ENCODE results near the gene ANP32B.
"Not testable (repeated sequence)": the region's sequence is repeated elsewhere in the genome, so short reads cannot be mapped to it uniquely, and the experiment has no call there.

ANP32B gene

DNA sequence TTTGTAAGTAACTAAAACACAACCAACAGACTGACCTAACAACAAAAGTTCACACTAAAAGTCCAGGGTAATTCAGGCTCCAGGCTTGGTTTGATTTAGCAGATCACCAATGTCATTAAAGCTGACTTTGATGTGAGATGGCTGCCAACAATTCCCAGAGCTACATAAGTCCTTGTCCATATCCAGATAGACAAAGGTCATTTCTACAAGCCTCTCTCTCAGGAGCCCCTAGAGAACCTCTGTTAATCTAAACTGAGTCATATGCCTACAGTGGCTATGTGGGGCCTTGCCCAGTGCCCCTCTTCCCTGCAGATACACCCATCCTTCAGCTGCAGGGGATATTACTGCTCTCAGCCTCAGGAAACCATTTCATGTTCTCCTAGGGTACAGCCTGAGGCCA, 18.2 kb upstream of the ANP32B start:
- no peak for DNase-seq

- no peak for DNase-seq
Observed at GRCh38 chr9:97966493-97966892, 16.6 kb upstream of the ANP32B start.

- DNase-seq = peak in 1 of 2 experiments; percentile 63
Observed at GRCh38 chr9:97969014-97969413, 14.1 kb upstream of the ANP32B start.

GRCh38 chr9:97970165-97970564, 13.0 kb upstream of the ANP32B start:
- DNase-seq = no peak

- DNase-seq = no peak
Observed at GRCh38 chr9:97972753-97973152, 10.4 kb upstream of the ANP32B start.

DNA sequence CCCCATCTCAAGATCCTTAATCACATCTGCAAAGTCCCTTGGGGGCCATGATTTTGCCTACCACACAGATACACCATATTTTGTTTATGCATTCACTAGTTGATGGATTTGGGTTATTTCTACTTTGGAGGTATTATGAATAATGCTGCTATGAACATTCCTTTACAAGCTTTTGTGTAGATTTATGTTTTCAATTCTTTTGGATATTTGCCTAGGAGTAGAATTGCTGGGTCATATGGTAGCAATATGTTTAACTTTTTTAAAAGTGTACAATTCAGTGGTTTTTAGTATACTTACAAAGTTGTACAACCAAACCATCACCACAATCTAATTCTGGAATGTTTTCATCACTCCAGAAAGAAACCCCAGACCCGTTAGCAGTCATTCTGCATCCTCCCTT, 7.8 kb upstream of the ANP32B start:
- DNase-seq = peak; percentile 86 to 97

DNA sequence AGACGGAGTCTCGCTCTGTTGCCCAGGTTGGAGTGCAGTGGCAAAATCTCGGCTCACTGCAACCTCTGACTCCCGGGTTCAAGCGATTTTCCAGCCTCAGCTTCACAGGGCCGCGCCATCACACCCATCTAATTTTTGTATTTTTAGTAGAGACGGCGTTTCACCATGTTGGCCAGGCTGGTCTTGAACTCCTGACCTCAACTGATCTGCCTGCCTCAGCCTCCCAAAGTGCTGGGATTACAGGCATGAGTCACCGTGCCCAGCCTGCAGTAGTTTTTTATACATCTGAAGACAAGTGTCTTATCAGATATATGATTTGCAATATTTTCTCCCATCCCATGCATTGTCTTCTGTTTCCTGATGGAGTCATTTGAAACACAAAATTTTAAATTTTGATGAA, 6.5 kb upstream of the ANP32B start:
- DNase-seq = not testable (repeated sequence)

DNA sequence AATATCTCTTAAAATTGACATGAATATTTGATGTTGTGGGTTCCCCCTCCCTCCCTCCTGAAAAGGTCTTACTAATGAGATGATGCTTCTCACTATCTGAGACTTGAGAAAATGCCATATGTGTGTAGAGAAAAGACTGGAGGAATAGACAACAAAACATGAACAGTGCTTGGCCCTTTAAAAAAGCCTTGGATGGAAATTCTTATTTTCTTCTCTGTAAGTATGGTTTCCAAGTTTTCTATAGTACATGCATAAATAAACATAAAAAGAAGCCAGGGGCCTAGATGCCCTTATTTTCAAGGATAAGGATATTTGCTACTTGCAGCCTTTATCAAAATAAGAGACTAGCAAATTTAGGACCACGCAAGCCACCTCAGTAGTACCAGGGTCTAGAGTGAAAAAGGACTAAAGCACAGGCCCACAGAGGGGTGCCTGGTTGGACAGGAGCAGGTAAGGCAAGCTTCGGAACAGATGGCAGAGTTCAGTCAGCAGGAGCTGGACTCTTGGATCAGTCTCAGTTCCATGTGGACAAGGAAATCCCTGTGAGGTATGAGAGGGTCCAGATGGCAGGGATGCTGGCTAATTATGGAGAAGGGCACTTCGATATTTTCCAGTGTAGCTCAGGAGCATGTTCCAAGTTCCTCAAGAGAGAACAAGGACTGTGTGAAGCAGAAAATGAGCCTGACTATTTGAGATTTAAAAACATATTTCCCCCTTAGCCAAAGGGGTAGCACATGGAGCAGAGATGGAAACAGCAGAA, 4.6 kb upstream of the ANP32B start:
- peak; percentile 99 to 100 for DNase-seq

GRCh38 chr9:97979788-97980478, 3.2 kb upstream of the ANP32B start:
- peak in 1 of 2 experiments; percentile 73 for DNase-seq

DNA sequence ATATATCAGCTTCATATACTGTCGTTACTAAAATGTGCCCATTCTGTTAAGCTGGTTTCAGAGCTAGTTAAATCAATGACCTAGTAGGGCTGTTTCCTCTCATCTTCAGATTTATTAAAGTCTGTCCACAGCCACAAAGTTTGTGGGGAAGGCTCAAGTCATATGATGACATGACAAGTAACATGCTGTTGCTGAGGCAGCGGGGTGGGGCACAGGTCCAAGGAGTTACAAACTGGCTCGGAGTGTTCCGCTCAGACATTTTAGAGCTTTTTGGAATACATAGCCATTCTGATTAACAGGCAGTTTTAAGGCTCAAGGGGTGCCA, 2.7 kb upstream of the ANP32B start:
- no peak for DNase-seq

DNA sequence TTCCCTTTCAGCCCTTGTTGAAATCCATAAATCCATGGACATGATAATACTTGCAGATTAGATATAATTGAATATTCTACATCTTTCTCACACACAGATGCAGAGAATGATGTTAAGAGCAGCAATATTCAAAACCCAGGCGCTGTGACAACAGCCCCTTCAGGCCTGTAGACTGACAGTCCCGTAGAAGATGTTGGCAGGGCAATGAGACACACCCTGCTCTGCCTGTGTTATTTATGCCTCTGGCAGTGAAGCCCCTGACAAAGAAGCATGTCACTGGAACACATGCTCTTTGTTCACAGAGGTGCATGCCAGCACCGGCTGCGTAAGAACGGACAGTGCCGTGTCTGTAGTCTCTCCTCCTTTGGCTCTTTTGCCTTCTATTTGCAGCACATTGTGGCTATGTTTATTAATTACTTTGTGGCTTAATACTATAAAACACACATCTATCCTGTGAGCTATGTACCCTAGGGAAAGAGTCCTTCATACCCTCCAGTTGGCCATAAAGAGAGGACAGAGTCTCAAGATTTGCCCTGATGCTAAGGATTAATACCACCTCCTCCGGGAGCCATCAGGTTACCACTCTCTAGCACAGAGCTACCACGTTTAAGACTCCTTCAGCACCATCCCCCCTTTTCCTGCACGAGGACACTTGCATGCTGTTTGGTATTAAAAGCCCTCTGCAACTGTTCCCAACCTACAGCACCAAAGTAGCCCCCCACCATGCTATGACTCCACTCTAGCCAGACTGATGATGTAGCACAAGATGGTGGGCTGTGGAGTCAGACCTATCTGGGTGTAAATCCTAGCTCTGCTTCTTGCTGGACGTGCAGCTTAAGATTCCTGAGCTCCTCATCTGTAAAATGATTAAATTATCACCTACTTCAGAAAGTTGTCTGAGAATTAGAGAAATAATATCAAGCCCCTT, 2.0 kb upstream of the ANP32B start:
- peak in 1 of 2 experiments; percentile 52 for DNase-seq

DNA sequence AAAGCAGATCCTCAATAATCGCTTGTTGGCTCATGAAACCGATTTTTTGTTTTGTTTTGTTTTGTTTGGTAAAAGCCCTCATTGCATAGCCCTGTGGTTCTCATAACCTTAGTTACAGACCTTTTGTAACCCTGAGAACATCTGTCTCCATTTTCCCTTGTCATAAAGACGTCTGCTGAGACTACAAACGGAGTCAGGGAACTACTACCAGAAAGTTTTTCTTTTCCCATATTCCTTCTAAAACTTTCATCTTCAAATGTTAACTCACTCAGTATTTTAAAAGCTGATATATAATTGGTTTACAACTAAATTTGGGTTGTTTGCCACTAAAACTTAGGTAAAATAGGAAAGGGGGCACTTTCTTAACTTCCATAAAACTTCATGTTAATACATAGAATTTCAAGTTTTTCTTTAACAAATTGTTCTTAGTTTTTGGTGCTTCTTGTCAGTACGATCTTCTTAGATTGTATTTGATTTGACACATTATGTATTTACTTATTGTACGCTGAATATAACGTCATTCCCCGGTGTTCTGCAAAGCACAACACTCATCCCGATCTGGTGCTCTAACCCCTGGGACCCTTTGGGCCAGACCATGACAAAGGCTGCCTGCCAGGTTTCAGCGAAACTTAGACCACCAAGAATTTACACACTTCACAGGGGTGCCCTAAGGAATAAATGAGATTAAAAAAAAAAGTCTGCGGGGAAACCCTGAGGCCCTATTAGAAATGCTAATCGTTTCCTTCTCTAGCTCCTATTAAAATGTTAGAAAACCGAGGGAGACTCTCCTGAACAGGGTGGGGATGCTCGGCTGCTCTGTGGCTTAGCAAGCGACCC, 1.1 kb upstream of the ANP32B start:
- DNase-seq = peak in 1 of 2 experiments; percentile 46

- DNase-seq = peak; percentile 50 to 57
Observed at GRCh38 chr9:97983589-97984187, 547 bp downstream of the ANP32B start.

DNA sequence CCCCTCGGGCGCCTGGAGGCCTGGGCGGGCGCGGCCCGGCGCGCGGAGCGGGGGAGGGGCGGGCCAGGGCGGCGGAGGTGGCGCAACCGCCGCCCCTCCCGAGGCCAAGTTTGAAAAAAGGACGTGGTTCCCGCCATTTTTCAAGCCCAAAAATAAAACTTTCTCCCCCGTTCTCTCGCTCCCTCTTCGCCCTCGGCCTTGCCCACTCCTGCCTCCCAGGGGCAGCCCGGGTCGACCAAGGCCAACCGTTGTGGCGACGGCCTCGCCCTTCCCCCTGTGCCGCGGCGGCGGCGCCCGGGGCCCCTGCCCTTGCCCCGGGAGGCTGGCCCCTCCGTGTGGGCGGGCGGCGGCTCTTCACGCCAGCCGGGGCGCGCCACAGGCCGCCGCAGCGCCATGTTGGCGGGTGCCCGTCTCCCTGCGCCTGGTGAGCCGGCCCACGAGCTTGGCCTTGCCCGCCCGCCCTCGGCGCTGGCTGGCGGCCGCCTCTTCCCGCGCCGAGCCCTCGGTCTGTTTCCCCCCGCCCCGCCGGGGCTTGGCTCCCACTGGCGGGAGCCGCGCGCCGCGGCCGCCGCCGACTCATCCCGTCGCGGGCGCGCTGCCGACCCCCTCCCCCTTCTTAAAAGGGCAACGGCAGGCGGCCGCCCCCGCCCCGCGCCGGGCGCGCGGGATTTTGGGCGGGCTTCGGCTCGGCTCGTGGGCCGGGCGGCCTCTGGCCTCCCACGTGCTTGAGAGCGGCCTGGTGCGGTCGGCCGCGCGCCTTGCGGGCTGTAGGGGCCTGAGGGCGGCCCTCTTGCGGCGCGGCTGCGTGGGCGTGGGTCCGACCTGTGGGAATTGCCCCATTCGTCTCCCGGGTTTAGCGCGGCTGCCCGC, 1.3 kb downstream of the ANP32B start:
- DNase-seq = peak; percentile 51 to 71

GRCh38 chr9:97985058-97985861, 2.1 kb downstream of the ANP32B start:
- peak in 1 of 2 experiments; percentile 30 for DNase-seq

DNA sequence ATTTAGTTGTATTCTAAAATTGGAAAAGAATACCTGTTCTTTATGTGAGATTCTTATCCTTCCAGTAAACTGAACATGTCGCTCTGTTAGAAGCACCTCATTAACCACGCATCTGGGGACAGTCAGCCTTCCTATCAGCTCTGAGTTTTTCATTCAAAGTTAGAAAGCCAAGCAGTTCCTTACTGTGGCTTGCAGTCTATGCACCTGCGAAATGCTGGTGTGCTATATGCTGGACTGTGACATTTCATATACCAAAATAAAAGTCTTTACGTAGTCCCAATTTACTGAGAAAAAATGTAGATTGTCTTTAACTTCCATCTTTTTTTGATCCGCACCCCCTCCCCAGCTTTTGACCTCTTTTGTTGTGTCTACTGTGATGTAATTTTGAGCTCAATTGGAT, 4.3 kb downstream of the ANP32B start:
- DNase-seq = peak in 1 of 2 experiments; percentile 15

- DNase-seq = no peak
Observed at GRCh38 chr9:97990259-97990658, 7.1 kb downstream of the ANP32B start.

DNA sequence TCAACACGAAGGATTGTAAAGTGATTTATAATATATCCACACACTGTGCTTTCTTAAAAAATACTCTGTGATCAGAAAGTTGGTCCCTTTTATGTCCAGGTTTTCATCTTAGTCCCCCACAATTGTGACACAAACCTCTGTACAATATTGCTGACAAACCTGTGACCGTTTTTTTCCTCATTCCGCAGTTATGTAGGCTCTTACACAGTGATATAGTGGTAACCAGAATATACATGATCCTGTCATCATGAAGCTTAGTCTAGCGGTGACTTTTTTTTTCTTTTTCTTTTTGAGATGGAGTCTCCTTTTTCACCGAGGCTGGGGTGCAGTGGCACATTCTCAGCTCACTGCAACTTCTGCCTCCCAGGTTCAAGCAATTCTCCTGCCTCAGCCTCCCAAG, 8.7 kb downstream of the ANP32B start:
- no peak for DNase-seq

DNA sequence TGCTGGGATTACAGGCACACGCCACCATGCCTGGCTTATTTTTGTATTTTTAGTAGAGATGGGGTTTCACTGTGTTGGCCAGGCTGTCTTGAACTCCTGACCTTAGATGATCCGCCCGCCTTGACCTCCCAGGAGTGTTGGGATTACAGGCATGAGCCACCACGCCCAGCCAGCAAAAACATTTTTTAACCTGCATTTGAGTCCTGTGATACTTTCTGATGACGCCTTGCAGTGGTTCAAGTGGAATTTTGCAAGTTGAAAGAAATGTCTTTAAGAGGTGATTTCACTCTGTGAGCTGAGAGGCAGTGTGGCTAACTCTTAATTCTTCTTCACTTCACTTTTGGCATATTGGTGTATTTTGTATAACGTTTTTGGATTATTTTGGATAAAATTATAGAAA, 9.1 kb downstream of the ANP32B start:
- DNase-seq = no peak

DNA sequence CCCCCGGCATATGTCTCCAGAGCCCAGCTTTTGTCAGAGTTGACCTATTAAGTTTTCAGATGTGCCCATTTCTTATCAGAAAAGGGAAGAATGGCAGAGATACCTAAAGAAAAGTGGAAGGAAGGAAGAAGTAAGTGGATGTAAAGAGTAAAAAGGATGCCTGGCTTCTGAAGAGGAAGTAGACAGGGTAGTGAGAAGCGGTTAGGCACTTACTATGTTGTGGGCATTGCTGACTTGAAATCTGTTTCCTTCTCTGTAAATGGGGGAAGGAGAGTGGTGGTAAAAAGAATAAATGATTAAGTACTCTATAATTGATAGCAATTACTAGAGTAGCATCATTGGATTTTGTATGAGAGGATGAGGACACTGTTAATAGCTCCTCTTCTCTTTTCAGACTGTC, 9.9 kb downstream of the ANP32B start:
- no peak for DNase-seq
